ENCODE results near the gene SLC39A2. TPM values are rescaled to one million over a fixed set of nuclear protein-coding genes. Genes with fewer than 3 reads are reported as not detected.

Gene SLC39A2
- total RNA-seq, 3 donors from 2014 or later (not counting 1 experiment from before 2014, with no cell fraction given), result not detected

DNA sequence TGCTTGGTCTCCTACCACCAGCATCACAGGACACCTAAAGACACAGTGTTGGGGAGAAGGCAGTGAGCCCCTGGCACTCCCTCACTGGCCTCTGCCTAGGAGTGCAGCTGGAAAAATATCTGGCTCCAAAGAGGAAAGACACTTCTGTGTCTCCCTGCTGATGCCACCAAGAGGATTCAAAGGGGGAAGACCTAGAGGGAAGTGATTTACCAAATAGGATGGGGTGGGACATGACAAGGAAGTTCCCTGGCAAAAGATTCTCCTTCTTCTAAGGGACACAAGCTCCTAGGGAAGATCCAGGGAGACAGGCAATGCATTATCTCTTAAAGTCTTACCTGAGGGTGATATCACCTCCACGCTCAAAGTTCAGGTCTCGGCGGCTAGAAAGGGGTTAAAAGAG is 19.7 kb downstream of the SLC39A2 start:
- intact Hi-C loops (cut with micrococcal nuclease), result no loop called here
- ATAC-seq (no peak), DNase-seq (no peak)
- H3K9me3 ChIP-seq (ENCODE audit: control insufficient read depth, insufficient read depth, low read length), result no peaks in the 10 kb centered on the region
- H3K27ac Mint-ChIP-seq, result no peak overlapping the region
- no peak overlapping the region for H3K4me3 Mint-ChIP-seq
- peaks cover 0 to under 1% of the 10 kb centered on the region in 2 donors for H3K4me1 Mint-ChIP-seq
- H3K27me3 Mint-ChIP-seq (ENCODE audit: low read depth in 2 of 2), result peaks cover 0 to 16% of the 10 kb centered on the region in 2 donors
- H3K4me1 ChIP-seq (ENCODE audit: control insufficient read depth, insufficient read depth, low read length), result peaks cover 4% of the 10 kb centered on the region
- no peaks in the 10 kb centered on the region for H3K36me3 Mint-ChIP-seq
- H3K9me3 Mint-ChIP-seq, result no peaks in the 10 kb centered on the region
- 100% methylated on average over 1 of the region's 3 CpGs for WGBS (ENCODE audit: insufficient coverage)
- TF ChIP-seq CTCF (IDR thresholded peaks at IDR 0.05), result no peak
- no peaks in the 10 kb centered on the region for H3K36me3 ChIP-seq (ENCODE audit: control insufficient read depth, insufficient read depth, low read length)
- no peak overlapping the region for H3K27ac ChIP-seq (ENCODE audit: low read length)
- no peak overlapping the region for H3K4me3 ChIP-seq (ENCODE audit: low read length)
- peaks cover 7% of the 10 kb centered on the region for H3K27me3 ChIP-seq (ENCODE audit: control insufficient read depth, insufficient read depth, low read length)

DNA sequence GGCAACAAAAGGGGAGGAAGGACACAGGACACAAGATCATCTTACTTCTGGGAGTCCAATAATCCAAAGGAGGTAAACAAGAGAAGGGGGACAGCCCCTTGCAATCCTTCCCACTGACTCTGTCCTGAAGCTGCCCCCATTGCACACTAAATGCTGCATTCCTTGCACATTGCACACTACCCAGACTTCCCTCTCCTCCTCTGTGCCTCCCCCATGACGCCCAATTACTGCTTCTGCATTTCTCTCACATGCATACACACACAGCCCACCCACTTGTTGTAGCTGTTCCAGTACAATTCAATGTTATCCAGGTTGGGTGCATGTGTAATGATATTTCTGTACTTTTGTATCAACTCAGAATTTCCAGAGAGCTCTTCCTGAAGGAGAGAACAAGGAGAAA is 20.3 kb downstream of the SLC39A2 start:
- H3K9me3 Mint-ChIP-seq, result no peaks in the 10 kb centered on the region
- H3K36me3 Mint-ChIP-seq, result no peaks in the 10 kb centered on the region
- peaks cover 0 to 14% of the 10 kb centered on the region in 2 donors for H3K27me3 Mint-ChIP-seq (ENCODE audit: low read depth in 2 of 2)
- WGBS (ENCODE audit: insufficient coverage), result 73% methylated on average over 1 of the region's 1 CpG
- intact Hi-C loops (cut with micrococcal nuclease), result no loop called here
- Histone ChIP-seq H3K4me1 (ENCODE audit: control insufficient read depth, insufficient read depth, low read length) (peaks cover 10% of the 10 kb centered on the region), H3K9me3 (ENCODE audit: control insufficient read depth, insufficient read depth, low read length) (no peaks in the 10 kb centered on the region), H3K36me3 (ENCODE audit: control insufficient read depth, insufficient read depth, low read length) (no peaks in the 10 kb centered on the region), H3K4me3 (ENCODE audit: low read length) (no peak overlapping the region), H3K27me3 (ENCODE audit: control insufficient read depth, insufficient read depth, low read length) (peaks cover 5% of the 10 kb centered on the region), H3K27ac (ENCODE audit: low read length) (no peak overlapping the region)
- DNase-seq, result no peak
- ATAC-seq, result no peak
- no peak overlapping the region for H3K4me3 Mint-ChIP-seq
- TF ChIP-seq CTCF (IDR thresholded peaks at IDR 0.05), result no peak
- H3K27ac Mint-ChIP-seq, result no peak overlapping the region
- H3K4me1 Mint-ChIP-seq, result peaks cover 4 to 6% of the 10 kb centered on the region in 2 donors

- WGBS (ENCODE audit: insufficient coverage), result 90% methylated on average over 4 of the region's 5 CpGs
- Mint-ChIP-seq H3K4me1 (peaks cover 7 to 13% of the 10 kb centered on the region in 2 donors), H3K27ac (no peak overlapping the region), H3K4me3 (no peak overlapping the region), H3K36me3 (no peaks in the 10 kb centered on the region), H3K27me3 (ENCODE audit: low read depth in 2 of 2) (peaks cover 0 to 15% of the 10 kb centered on the region in 2 donors), H3K9me3 (no peaks in the 10 kb centered on the region)
- Histone ChIP-seq H3K36me3 (ENCODE audit: control insufficient read depth, insufficient read depth, low read length) (no peaks in the 10 kb centered on the region), H3K9me3 (ENCODE audit: control insufficient read depth, insufficient read depth, low read length) (no peaks in the 10 kb centered on the region), H3K4me3 (ENCODE audit: low read length) (no peak overlapping the region), H3K27me3 (ENCODE audit: control insufficient read depth, insufficient read depth, low read length) (peaks cover 2% of the 10 kb centered on the region), H3K4me1 (ENCODE audit: control insufficient read depth, insufficient read depth, low read length) (peaks cover 23% of the 10 kb centered on the region), H3K27ac (ENCODE audit: low read length) (no peak overlapping the region)
- intact Hi-C loops (cut with micrococcal nuclease), result no loop called here
- ATAC-seq (no peak), DNase-seq (no peak)
- no peak for TF ChIP-seq CTCF (IDR thresholded peaks at IDR 0.05)
These were observed 22.0 kb downstream of the SLC39A2 start for GRCh38 chr14:21020977-21021545.

- 97% methylated on average over 5 of the region's 5 CpGs for WGBS (ENCODE audit: insufficient coverage)
- DNase-seq (no peak), ATAC-seq (no peak)
- Histone ChIP-seq H3K36me3 (ENCODE audit: control insufficient read depth, insufficient read depth, low read length) (no peaks in the 10 kb centered on the region), H3K4me3 (ENCODE audit: low read length) (no peak overlapping the region), H3K4me1 (ENCODE audit: control insufficient read depth, insufficient read depth, low read length) (peaks cover 23% of the 10 kb centered on the region), H3K27ac (ENCODE audit: low read length) (no peak overlapping the region), H3K27me3 (ENCODE audit: control insufficient read depth, insufficient read depth, low read length) (peaks cover 2% of the 10 kb centered on the region), H3K9me3 (ENCODE audit: control insufficient read depth, insufficient read depth, low read length) (no peaks in the 10 kb centered on the region)
- H3K27me3 Mint-ChIP-seq (ENCODE audit: low read depth in 2 of 2), result peaks cover 0 to 15% of the 10 kb centered on the region in 2 donors
- H3K4me3 Mint-ChIP-seq, result peak overlapping the region; percentile 18
- no peaks in the 10 kb centered on the region for H3K9me3 Mint-ChIP-seq
- intact Hi-C loops (cut with micrococcal nuclease), result no loop called here
- peaks cover 7 to 13% of the 10 kb centered on the region in 2 donors for H3K4me1 Mint-ChIP-seq
- H3K27ac Mint-ChIP-seq, result peak overlapping the region in 1 of 2 donors; percentile 10
- no peaks in the 10 kb centered on the region for H3K36me3 Mint-ChIP-seq
- no peak for TF ChIP-seq CTCF (IDR thresholded peaks at IDR 0.05)
These were observed 23.6 kb downstream of the SLC39A2 start for GRCh38 chr14:21022686-21023085.
